Measurements from ENCODE around the gene VMP1.

- TF ChIP-seq ATF2 (CRISPR knock-in tag; IDR thresholded peaks at IDR 0.05; ENCODE audit: borderline replicate concordance, low read depth) (no peak), CREB1 (CRISPR knock-in tag; IDR thresholded peaks at IDR 0.05) (no peak), CTCF (IDR thresholded peaks at IDR 0.05) (no peak), AFF4 (CRISPR knock-in tag; IDR thresholded peaks at IDR 0.05; ENCODE audit: borderline replicate concordance) (no peak), ETV6 (CRISPR knock-in tag; IDR thresholded peaks at IDR 0.05) (no peak), E2F4 (CRISPR knock-in tag; IDR thresholded peaks at IDR 0.05; ENCODE audit: borderline replicate concordance, low read depth) (no peak)
Observed at GRCh38 chr17:59842901-59843652, 135.6 kb downstream of the VMP1 start.

Measured in WTC11 (cell line).